22Rv1 (cell line): ENCODE measurements around the gene RSRC2.
A peak's percentile ranks its signal among the peaks of the same experiment; 100 is the strongest.

Experiments
- H3K27ac ChIP-seq: fragments of 450-650 bp; 2 replicates; pipeline ENCODE4 v1.5.1; 2017
- ZFX ChIP-seq: fragments of 450-650 bp; IDR thresholded peaks from 2 replicates; pipeline ENCODE4 v1.6.1; 2017; ENCODE audit warnings: antibody characterized with exemption, borderline replicate concordance
- TF ChIP-seq, protein P1 (sequence below): fragments of 450-650 bp; IDR thresholded peaks from 2 replicates; pipeline ENCODE4 v1.5.1; 2017; ENCODE audit warnings: mild to moderate bottlenecking

The RSRC2 gene

GRCh38 chr12:122480753-122481152 is 46.0 kb downstream of the RSRC2 start:
- TF ChIP-seq ZFX = no peak
- no peak overlapping the region for H3K27ac ChIP-seq

DNA sequence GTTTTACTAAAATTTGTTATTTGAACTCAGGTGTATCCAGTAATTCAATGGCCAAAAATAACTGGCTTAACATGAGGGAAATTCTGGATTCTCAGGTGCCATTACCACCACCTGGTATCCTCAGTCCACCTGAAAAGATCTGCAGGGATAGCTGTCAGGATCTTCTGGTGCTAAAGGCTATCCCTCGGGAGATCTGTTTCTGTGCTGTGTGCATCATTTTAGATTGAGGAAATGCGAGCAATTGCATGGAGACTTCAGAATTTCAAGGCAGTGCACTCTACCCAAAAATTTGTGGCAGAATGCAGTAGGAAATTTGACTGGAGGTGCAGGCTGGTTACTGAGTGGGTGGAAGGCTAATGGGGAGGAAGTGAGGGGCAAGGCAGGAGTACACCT is 52.4 kb downstream of the RSRC2 start:
- TF ChIP-seq ZFX = no peak
- TF ChIP-seq, protein P1, sequence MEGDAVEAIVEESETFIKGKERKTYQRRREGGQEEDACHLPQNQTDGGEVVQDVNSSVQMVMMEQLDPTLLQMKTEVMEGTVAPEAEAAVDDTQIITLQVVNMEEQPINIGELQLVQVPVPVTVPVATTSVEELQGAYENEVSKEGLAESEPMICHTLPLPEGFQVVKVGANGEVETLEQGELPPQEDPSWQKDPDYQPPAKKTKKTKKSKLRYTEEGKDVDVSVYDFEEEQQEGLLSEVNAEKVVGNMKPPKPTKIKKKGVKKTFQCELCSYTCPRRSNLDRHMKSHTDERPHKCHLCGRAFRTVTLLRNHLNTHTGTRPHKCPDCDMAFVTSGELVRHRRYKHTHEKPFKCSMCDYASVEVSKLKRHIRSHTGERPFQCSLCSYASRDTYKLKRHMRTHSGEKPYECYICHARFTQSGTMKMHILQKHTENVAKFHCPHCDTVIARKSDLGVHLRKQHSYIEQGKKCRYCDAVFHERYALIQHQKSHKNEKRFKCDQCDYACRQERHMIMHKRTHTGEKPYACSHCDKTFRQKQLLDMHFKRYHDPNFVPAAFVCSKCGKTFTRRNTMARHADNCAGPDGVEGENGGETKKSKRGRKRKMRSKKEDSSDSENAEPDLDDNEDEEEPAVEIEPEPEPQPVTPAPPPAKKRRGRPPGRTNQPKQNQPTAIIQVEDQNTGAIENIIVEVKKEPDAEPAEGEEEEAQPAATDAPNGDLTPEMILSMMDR = no peak
- H3K27ac ChIP-seq = peak overlapping the region; percentile 47; the same call in 1 of the 2 replicates

DNA sequence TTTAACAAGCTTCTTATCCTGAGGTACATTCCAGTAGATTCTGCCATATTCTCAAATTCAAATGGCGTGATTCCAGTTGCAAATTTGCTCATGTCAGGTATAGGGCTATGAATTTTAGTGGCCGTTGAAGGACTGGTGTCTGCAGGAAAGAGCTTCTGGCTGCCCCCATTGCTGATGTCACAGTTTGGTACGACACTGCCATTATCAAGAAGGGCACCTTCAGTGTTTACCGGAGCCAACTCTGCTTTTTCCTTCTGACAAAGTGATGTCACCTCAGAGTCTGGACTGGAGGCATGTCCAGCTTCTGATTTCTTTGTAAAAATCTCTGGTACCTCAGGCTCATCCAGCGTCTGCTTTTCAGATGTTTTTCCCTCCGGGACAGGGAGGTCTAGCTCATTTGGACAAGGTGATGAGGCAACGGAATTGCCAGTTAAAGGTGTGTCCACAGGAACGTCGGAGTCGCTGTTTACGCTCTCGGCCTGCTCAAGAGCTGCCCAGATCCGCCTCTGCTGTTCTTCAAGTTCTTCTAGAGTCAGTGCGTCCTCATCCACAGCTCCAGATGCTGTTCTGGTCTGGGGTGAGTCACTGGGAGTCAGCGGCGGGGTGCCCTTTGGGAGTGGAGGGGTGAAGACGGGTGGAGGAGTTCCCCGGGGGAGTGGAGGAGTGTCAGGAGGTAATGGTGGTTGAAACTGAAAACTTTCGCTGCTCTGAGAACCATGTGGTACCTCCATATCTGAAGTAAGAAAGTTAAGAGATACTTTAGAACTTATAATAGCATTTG is 53.0 kb downstream of the RSRC2 start:
- TF ChIP-seq, protein P1 = no peak
- no peak for TF ChIP-seq ZFX
- peak overlapping the region; percentile 47 for H3K27ac ChIP-seq

GRCh38 chr12:122471324-122472226 is 55.2 kb downstream of the RSRC2 start:
- no peak for TF ChIP-seq ZFX
- TF ChIP-seq, protein P1 = peak; percentile 94
- H3K27ac ChIP-seq = peak overlapping the region; percentile 47

DNA sequence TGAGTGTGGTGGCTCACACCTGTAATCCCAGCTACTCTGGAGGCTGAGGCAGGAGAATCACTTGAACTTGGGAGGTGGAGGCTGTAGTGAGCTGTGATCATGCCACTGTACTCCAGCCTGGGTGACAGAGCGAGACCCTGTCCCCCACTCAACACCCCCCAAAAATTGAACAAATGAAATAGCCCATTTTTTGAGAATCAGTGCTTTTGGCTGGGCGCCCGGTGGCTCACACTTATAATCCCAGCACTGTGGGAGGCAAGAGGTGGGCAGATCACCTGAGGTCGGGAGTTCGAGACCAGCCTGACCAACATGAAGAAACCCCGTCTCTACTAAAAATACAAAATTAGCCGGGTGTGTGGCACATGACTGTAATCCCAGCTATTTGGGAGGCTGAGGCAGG is 56.2 kb downstream of the RSRC2 start:
- H3K27ac ChIP-seq = peak overlapping the region; percentile 47

- peak overlapping the region; percentile 47 for H3K27ac ChIP-seq
Measured at GRCh38 chr12:122469856-122470255, 56.9 kb downstream of the RSRC2 start.

- H3K27ac ChIP-seq = no peak overlapping the region
- TF ChIP-seq, protein P1 = no peak
- no peak for TF ChIP-seq ZFX
Measured at GRCh38 chr12:122467983-122468382, 58.8 kb downstream of the RSRC2 start.

- H3K27ac ChIP-seq = peak overlapping the region; percentile 9; the same call in 1 of the 2 replicates
Measured at GRCh38 chr12:122464317-122465042, 62.3 kb downstream of the RSRC2 start.

- no peak for TF ChIP-seq ZFX
- TF ChIP-seq, protein P1 = no peak
- no peak overlapping the region for H3K27ac ChIP-seq
Measured at GRCh38 chr12:122460641-122461040, 66.1 kb downstream of the RSRC2 start.
